Fibroblast of villous mesenchyme (primary cell): ENCODE measurements around the gene EHD4. TPM values are rescaled to one million over a fixed set of nuclear protein-coding genes. Genes with fewer than 3 reads are reported as not detected.

Experiments
- DNase-seq: peaks from one replicate; pipeline ENCODE4 v3.0.0-alpha.2; 2010; ENCODE audit warnings: low read depth
- H3K4me3 ChIP-seq: 2 replicates; pipeline ENCODE4 v1.5.1; 2011; ENCODE audit warnings: low read depth, mild to moderate bottlenecking, low read length
- CTCF ChIP-seq: IDR thresholded peaks from 2 replicates; pipeline ENCODE4 v1.5.1; 2012; ENCODE audit warnings: low read depth, mild to moderate bottlenecking, low read length; ENCODE audit not compliant: insufficient read depth
- total RNA-seq: library from RNA; depleted of rRNA; stranded (reverse); fragments of >200 nt; gene quantifications from 2 replicates; pipeline ENCODE4 v1.2.3, GENCODE V29; 2012

The EHD4 gene
- total RNA-seq, 1 donor = 19.0 TPM

- no peak for DNase-seq
- H3K4me3 ChIP-seq = no peak overlapping the region
- TF ChIP-seq CTCF = no peak
Measured at GRCh38 chr15:41868321-41868720, 104.0 kb downstream of the EHD4 start.

DNA sequence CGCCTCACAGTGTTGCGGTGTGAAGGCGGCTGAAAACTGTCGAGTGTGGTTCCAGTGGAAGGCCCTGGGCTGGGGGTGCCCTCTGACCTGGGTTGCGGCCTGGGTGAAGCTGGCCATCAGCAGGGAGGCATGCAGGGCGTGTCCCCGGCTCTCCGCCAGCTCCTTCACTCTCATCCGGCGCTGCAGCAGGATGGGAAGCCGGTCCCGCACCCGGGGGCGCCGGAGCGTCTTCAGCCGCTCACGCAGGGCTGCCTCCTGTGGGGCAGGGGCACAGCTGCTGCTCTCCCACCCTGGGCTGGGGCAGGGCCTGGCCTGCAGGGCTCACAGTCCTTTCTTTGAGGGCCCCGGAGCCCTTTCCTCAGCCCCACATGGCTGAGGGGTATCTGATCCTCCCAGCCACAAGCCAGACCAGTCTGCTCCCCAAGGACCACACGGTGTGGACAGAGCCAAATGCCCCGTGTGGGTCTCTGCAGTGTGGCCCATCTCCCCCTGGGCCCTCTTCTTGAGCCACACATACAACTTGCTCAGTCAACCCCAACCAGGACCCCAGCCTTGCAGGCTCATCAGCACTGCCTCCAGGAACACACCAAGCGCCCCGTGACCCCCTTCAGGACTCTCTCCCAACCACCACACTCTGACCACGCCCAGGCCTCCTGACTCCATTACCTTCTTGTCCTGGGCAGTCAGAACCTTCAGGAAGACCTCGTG lies 105.3 kb downstream of the EHD4 start:
- no peak for TF ChIP-seq CTCF
- H3K4me3 ChIP-seq = no peak overlapping the region

DNA sequence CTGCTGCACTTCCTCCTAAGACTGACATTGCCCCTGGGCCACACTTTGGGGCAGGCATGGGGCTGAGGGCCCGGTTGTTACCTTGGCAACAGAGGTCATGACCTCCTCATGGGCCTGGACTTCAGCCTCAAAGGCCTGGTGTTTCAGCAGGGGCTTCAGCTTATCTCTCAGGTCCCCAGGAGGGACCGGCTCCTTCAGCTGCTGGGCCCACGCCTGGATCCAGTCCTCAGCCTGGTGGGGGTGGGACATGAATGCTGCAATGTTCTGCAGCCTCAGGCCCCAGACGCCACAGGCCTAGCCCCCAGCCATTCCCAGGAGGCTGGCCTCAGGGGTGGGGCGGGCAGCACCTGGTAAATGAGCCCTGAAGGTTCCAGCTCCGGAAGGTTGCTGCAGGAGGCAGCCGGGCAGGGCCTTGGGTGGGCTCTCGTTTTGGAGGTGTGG lies 106.1 kb downstream of the EHD4 start:
- TF ChIP-seq CTCF = no peak
- H3K4me3 ChIP-seq = no peak overlapping the region
- DNase-seq = no peak

More for the DNA sequence above, 105.3 kb downstream of the EHD4 start:
- no peak for DNase-seq

- H3K4me3 ChIP-seq = no peak overlapping the region
- TF ChIP-seq CTCF = no peak
- no peak for DNase-seq
Measured at GRCh38 chr15:41865490-41866055, 106.8 kb downstream of the EHD4 start.

DNA sequence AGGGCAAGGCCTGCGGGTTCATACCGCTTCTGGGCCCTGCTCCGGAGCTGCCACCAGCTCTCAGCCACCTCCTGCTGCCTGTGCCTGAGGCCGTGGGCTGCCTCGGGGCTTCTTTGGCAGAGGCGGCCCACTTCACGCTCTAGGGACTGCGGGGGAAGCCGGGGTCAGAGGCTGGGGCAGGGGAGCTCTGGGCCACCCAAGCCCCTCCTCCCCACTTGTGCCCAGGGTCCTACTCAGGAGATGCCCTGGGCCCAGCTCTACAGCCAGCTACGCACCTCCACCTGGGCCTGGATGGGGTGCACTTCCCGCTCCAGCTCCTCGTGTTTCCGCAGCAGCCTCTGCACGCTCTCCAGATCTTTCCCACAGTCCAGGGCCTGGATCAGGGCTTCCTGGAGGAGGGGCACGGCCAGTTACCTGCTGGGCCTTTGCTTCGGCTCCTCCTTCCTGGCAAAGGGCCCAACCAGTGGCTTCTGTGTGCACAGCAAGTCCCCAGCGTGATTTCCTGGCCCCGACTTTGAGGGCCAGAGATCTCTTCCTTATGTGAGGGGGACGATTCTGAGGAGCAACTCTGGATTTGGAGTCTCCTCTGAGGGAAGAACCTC lies 109.7 kb downstream of the EHD4 start:
- no peak for TF ChIP-seq CTCF
- no peak for DNase-seq
- no peak overlapping the region for H3K4me3 ChIP-seq

DNA sequence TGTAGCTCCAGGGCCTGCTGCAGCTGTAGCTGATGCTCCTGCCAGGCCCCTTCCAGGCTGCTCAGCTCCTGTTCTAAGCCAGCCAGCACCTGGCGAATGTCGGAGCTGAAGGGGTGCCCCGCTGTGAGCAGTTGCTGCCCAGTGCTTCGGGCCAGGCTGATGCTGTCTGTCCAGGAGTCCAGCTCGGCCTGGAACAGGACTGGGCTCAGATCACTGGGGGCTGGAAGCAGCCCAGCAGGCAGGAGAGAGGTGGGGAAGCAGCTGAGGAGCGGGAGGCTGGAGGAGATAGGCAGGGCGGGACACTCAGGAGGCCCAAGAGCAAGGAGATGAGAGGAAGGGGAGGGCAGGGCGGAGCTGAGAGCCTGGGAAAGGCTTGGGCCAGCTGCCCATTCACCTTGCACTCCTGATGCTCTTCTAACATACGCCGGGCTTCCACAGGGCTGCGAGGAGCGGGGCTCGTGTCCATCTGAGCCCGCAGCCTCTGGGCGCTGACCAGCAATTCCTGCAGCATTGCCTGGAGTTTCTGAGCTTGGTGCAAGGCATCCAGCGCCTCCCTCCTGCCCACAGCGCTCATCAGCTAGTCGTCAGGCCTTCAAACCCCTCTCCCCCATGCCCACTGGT lies 110.5 kb downstream of the EHD4 start:
- DNase-seq = no peak
- no peak for TF ChIP-seq CTCF
- no peak overlapping the region for H3K4me3 ChIP-seq
